RCC 7860 (cell line): Measurements from ENCODE around the gene OPHN1.

Experiments
- DNase-seq: peaks from one replicate; pipeline ENCODE4 v3.0.0-alpha.2; 2015; ENCODE audit warnings: low spot score
- FAIRE-seq: peaks from 2 replicates; lab custom pipeline; 2012; peaks lifted over from hg19 to GRCh38; lab: Jason Lieb, UNC

OPHN1 gene

DNA sequence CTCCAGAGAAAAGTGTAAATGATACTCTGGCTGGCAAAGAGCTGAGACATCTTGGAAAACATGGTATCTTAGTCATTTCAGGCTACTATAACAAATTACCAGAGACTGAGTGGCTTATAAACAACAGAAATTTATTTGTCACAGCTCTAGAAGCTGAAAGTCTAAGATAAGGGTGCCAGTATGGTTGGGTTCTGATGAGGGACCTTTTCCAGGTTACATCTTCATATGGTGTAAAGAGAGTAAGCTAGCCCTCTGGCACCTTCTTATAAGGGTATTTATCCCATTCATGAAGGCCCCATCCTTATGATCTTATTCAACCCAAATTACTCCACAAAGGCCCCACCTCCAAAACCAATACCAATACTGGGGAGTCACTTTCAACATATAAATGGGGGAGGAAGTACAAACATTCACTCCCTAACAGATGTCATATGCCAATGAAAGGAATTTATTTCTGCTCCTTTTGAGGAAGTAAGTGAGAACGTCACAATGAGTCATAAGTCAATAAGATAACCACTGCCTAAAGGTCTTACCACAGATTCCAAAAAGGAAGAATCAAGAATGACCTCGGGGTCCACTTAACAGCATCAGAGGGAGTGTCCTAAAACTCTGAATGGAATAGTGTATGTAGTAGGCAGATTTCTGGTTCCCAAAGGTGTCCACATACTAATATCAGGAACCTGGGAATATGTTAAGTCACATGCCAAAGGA, 246.6 kb downstream of the OPHN1 start:
- DNase-seq: peak; percentile 22
- FAIRE-seq: peak; percentile 73

DNA sequence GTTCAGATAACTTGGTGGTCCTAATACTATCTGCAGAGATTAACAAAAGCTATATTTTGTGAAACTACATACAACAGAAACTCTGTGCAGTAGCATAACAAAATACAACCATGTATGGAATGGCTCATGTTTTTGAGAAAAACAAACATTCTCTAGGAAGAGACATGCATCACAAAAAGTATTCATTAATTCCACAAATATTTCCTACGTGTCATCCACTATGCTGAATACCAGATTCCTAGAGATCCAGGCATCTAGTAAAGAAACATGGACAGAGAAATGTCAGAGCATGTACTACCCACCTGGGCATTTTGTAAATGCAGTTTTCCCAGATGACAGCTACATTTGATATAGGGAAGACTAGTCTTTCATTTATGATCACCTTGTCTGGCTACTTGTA, 248.1 kb downstream of the OPHN1 start:
- no peak for DNase-seq
- no peak for FAIRE-seq

DNA sequence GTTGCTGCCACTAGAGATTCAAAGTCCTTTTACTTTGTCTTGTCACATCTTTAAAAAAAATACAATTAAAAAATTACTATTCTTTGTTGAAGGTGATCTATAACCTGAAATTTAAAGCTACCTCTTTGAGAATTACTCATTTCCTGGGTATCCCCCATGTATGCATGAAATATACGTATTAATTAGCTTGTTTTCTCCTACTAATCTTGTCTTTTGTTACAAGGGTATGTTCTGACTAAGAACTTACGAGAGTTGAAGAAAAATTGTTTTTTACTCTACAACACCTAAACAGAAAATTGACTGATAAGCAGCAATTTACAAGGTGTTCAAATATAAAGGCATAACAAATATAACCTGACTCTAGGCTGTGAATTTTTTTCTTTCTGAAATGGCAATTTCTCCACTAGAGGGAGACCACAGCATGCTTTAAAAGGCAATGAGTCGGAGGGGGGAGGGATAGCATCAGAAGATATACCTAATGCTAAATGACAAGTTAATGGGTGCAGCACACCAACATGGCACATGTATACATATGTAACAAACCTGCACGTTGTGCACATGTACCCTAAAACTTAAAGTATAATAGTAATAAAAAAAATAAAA, 249.6 kb downstream of the OPHN1 start:
- peak; percentile 16 for DNase-seq
- peak; percentile 70 for FAIRE-seq

DNA sequence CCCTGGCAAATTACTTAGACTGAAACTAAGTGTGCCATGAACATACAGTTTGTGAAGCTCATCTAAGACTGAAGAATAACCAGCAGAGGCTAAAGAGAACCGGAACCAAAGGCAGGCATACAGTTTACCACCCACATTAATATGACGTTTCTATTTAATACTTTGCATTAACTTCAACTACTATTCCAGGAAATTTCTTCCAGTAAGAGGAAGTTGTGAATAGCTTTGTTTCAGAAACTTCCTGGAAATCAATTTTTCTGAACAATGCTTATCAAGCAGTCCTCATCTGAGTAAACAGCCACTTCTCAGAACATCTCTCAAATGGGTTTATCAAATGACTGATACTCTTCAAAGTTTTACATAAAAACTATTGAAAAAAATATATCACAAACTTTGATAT, 252.7 kb downstream of the OPHN1 start:
- no peak for FAIRE-seq
- DNase-seq: no peak

DNA sequence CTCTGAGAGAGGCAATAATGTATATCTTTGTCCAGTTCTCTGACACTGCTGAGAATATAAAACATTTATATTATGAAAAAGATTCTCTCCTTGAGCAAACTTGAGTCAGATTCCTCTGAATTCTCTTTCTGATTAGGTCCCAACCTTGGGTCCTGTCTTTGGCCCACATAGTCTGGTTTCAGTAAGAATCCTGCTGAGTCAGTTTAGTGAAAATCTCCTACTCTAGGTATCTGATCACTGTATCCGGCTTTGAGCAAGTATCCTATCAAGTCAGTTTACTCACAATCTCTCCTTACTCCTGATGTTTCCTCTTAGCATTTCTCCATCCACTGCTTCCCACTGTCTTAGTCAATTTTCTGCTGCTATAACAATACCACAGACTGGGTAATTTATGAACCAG, 253.9 kb downstream of the OPHN1 start:
- no peak for FAIRE-seq
- DNase-seq: no peak

DNA sequence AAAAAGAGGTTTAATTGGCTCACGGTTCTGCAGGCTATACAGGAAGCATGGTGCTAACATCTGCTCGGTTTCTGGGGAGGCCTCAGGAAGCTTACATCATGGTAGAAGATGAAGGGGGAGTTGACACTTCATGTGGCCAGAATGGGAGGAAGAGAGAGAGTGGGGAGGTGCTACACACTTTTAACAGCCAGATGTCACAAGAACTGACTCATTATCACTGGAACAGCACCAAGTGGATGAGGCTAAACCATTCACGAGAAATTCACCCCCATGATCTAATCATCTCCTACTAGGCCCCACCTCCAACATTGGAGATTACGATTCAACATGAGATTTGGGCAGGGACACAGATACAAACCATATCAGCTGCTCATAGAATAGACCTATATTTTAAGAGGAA, 255.8 kb downstream of the OPHN1 start:
- FAIRE-seq (no peak), DNase-seq (peak; percentile 10)

DNA sequence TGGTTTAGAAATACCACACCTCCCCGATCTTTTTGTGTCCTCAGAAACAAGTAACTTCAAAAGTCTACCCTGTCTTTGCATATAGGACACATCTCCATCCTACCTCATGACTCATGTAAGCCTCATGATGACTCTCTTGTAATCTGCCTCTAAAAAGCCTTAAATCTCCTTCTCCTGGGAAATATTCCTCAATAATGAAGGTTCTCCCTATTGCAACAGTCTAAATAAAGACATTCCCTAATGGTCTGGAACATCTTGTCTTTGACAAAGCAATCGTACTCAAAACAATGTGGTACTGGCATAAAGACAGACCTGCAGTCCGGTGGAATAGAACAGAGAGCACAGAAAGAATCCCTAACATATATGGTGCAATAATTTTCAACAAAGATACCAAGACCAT, 257.7 kb downstream of the OPHN1 start:
- DNase-seq: no peak
- no peak for FAIRE-seq

DNA sequence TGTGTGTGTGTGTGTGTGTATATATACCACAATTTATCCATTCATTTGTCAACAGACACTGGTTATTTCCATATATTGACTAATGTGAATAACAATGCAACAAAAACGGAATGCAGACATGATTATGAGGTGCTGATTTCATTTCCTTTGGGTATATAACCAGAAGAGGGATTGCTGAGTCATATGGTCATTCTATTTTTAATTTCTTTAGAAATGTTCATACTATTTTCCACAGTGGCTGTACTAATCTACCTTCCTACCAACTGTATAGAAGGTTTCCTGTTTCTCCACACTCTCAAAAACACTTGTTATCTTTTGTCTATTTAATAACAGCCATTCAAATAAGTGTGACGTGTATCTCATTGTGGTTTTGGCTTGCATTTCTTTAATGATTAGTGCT, 269.9 kb downstream of the OPHN1 start:
- DNase-seq: no peak
- FAIRE-seq: no peak

DNA sequence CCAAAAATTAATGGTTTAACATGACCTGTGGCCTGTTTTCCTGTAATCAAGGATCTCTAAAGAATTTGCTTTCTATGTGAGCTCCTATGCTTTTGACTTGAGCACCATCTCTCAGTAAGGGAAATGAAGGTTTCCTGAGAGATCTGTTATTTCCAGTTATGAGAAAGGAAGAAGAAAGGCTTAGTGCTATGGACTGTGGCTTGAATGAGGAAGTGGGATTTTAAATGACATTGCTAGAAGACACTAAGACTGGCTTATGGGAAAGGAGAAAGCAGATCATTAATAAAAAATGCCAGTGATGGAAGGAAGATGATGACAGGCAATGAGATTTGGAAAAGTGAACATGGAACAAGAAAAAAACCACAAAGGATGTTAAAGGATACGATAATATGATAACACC, 285.4 kb downstream of the OPHN1 start:
- DNase-seq (no peak), FAIRE-seq (no peak)

DNA sequence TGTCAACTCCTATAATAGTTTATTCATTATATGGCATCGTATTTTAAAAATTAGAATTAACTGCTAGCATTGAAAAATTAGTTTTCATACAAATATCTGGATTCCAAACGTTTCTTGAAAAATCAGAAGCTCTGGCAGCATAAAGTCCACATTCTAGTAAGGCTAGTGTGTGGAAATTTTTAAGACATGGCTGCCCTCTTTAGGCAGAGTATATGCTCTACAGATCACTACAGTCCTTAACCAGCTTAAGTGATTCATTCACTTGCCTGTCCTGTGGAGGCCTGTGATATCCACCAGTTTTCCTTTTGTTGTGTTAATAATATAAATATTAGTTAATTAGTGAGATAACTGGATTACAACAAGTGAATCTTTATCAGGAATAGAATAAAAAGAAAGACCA, 287.2 kb downstream of the OPHN1 start:
- DNase-seq (peak; percentile 6), FAIRE-seq (peak; percentile 83)

DNA sequence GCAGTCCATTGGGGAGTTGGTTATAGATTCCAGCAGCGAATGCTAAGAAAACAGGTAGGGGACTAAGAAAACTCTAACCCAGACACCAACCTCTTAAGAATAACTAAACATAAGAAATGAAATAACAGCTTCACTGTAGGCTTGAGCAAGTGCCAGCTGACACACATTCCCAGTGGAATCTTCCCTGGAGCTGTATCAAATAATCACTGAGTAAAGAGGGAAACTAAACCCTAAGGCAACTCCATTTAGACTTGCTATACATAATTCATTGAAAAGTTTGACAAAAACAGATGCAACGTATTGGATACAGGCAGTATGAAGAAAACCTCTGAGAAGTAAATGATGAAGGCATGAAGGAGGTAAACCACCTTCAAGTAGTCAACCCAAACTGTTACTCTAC, 293.5 kb downstream of the OPHN1 start:
- FAIRE-seq (no peak), DNase-seq (no peak)

DNA sequence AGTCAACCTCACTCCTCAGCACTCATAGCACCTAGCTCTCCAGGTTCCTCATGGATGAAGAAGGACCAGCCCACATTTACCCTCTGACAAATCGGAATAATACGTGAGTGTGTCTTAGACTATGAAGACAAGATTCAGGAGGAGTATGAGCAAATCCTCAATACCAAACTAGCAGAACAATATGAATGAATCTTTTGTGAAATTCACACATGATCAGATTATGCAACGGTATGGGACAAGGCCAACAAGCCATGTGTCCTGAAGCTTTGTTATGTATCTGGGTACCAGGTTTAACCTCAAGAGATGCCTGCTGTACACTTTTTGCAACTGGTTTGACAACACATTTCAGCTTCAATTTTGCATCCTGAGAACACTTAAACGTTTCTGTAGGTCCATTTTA, 300.1 kb downstream of the OPHN1 start:
- FAIRE-seq (no peak), DNase-seq (no peak)

DNA sequence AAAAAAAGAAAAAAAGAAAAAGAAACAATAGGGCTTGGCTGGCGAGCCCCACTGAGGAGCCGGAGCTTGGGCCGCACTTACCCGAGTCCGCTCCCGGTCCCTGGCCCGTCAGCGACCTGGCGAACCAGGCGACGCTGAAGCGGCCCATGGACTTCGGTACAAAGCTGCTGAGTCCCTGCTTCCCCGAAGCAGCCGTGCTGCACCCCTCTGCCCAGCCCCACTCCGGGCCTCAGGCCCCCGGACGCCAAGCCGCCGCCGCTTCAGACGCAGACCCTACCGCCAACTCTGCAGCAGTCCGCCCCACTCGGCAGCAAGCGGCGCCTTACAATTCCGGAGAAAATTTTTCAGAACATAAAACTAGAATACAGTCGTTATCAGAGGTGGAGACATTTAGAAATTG, 300.5 kb downstream of the OPHN1 start:
- DNase-seq (no peak), FAIRE-seq (no peak)

DNA sequence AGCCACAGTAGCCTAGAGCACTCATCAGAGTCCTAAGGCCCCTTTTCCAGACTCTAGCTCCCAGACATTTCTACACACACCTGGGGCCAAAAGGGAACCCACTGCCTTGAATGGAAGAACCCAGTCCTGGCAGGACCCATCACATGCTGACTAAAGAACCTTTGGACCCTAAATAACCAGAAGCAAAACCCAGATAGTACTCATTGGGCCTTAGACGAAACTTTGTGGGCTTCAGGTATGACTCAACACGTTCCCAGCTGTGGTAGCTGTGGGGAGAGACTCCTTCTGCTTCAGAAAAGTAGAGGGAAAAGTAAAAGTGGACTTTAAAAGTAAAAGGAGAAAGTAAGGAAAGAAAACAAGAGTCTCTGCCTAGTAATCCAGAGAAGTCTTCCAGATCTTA, 311.5 kb downstream of the OPHN1 start:
- no peak for FAIRE-seq
- DNase-seq: no peak

DNA sequence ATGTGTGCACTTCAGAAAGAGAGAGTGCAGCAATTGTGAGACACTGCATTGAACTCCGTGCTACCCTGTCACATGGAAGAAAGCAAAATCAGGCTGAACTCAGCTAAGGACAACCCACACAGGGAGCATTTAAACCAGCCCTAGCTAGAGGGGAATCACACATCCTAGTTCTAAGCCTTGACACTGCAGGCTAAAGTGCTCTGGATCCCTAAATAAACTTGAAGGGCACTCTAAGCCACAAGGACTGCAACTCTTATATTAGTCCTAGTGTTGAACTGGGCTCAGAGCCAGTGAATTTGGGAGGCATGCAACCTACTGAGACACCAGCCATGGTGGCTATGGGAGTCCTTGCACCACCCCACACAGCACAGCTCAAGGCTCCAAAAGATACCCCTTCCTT, 311.9 kb downstream of the OPHN1 start:
- FAIRE-seq: no peak
- no peak for DNase-seq

DNA sequence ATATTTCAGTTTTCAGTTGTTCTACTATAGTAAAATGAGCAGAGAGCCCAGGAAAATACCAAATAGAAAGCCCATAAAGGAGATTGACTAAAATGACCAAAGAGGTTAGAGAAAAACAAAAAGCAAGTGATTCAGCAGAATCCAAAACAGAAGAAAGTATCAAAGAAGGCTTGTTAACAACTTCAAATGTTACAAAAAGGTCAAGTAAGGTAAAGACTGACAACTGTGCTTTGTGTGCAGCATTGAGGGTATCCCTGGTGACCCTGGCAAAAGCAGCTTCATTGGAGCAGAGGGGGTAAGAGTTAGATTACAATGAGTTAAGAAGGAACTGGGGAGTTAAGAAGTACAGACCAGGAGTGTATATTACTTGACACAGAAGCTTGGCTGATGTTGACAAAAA, 317.9 kb downstream of the OPHN1 start:
- FAIRE-seq: no peak
- DNase-seq: no peak

DNA sequence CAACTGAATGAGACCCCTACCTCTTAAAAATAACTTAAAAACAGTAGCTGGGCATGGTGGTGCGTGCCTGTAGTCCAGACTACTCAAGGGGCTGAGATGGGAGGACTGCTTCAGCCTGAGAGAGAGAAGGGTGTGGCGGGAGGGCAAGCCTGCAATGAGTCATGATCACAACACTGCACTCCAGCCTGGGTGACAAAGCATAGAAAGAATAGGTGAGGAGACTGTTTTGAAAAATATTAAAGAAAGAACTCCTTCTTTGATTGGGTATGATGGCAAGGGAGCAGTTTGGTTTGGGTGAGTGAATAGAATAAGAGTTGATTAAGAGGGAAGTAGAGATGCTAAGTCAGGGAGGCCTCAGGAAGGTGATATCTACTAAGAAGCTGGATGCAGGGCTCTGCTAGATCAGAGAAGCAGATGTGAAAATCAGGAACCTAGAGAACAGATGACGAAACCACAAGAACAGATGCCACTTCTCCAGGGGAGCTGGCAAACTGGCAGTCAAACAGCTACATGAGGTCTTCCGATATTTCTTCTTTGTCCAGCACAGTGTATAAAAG, 318.6 kb downstream of the OPHN1 start:
- DNase-seq (no peak), FAIRE-seq (no peak)

DNA sequence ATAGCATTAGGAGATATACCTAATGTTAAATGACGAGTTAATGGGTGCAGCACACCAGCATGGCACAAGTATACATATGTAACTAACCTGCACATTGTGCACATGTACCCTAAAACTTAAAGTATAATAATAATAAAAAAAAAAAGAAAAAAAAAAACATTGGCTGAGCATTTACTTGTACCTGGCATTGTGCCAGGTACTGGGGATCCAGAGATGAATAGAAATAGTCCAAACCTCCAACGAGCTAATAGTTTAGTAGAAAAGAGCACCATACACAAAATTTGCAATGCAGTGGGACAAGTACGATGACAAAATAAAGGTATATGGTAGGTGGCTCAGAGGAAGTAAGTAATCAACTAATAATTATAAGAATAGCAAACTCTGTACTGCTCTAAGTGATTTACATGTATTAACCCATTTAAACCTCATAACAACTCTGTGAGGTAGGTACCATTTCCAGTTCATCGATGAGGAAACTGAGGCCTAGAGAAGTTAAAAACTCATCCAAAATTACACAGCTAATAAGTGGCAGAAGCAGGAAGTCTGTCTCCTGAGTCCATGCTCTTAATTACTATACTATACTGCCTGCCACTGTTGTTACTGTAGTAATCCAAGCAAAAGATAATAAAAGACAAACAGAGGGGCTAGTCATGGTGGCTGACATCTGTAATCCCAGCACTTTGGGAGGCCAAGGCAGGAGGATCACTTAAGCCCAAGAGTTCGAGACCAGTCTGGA, 319.3 kb downstream of the OPHN1 start:
- DNase-seq (no peak), FAIRE-seq (no peak)

DNA sequence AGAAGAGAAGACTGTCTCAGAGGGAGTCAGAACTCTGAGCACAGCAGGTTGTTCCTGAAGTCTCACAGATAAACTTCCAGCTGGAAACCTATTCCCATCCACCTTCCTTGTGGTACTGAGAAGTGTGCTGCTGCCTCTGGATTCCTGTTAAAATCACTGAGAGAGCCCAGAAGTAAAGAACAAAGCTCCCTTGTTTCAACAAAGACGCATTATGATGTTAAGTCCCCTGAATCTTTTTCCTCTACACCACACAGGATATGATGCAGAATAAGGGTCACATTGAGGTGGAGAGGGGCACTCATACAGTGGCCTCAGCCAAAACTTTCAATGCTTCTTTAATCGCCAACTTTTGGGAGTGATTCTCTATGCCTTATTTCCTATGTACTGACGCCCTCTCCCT, 321.0 kb downstream of the OPHN1 start:
- FAIRE-seq: no peak

DNA sequence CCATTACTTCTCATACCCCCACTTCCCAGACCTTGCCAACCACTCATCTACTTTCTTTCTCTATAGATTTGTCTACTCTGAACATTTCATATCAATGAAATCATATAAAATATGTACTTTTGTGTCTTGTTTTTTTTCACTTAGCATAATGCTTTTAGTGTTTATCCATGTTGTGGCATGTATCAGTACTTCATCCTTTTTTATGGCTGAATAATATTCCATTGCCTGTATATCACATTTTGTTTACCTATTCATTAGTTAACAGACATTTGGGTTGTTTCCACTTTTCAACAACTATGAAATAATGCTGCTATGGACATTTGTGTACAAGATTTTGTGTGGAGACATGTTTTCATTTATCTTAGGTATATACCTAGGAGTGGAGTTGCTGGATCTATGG, 324.1 kb downstream of the OPHN1 start:
- FAIRE-seq (no peak), DNase-seq (no peak)

More for the DNA sequence above, 321.0 kb downstream of the OPHN1 start:
- DNase-seq: no peak

DNA sequence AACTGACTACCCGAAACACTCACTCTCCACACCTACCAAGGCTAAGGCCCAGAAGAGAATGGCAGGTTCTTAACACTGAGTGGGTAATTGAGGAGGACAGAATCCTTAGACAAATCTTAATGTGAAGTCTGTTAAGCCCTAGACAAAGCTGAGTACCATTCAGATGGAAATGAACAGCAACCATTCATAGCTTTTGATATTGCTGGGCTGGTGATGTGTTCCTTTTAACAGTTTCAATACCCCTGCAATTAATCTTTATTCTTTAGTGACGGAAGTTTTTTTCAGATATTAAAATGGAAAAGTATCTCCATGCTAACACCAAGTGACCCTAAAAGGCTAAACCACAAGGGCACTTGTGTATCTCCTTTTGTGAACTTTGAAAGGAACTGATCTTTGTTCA, 334.9 kb downstream of the OPHN1 start:
- FAIRE-seq (no peak), DNase-seq (no peak)

DNA sequence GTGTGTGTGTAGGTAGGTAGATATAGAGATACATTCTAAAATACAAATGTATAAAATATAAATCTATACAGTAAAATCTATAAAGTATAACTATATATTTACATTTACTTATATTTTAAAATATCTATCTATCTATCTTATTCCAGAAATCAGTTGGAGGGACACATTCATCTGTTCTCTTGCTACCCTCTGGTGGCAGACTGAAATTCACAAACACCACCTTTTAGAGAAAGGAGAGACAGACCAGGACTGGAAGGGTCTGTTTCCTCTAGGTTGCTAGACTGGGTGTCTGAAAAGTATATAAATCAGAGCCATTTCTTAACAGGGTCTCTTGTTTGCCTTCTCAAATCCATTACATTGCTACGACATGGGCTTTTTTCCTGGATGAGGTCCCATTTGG, 343.0 kb downstream of the OPHN1 start:
- DNase-seq (no peak), FAIRE-seq (no peak)
